Keratinocyte (primary cell): ENCODE measurements around the gene PTP4A2. TPM values are rescaled to one million over a fixed set of nuclear protein-coding genes. Genes with fewer than 3 reads are reported as not detected.

ENCODE experiments used
- DNase-seq: peaks from one replicate; pipeline ENCODE4 v3.0.0-alpha.2; 2011; ENCODE audit warnings: low read depth, missing footprints, low spot score
- FAIRE-seq: peaks from 2 replicates; lab custom pipeline; 2011; peaks lifted over from hg19 to GRCh38; lab: Jason Lieb, UNC
- H2AFZ ChIP-seq: 2 replicates; pipeline ENCODE4 v1.6.0; 2012; ENCODE audit warnings: low read length, control low read depth, inconsistent platforms; ENCODE audit not compliant: control insufficient read depth
- H3K27ac ChIP-seq: 2 replicates; pipeline ENCODE4 v1.5.1; 2011; ENCODE audit warnings: low read length; ENCODE audit not compliant: control insufficient read depth, insufficient read depth
- H3K27me3 ChIP-seq: 3 replicates; pipeline ENCODE4 v1.6.0; 2011; ENCODE audit warnings: low read length; ENCODE audit not compliant: control insufficient read depth, insufficient read depth; ENCODE audit errors: extremely low read depth
- H3K36me3 ChIP-seq, 2 experiments: 2 replicates in 1 of 2; 3 replicates in 1 of 2; pipeline ENCODE4 v1.5.1; 2011; ENCODE audit warnings: low read length in 2 of 2, mild to moderate bottlenecking in 1 of 2; ENCODE audit not compliant: control insufficient read depth in 2 of 2, insufficient read depth in 2 of 2; ENCODE audit errors: extremely low read depth in 1 of 2
- H3K4me1 ChIP-seq: 3 replicates; pipeline ENCODE4 v1.5.1; 2011; ENCODE audit warnings: low read length; ENCODE audit not compliant: control insufficient read depth, insufficient read depth; ENCODE audit errors: extremely low read depth
- H3K4me2 ChIP-seq: 3 replicates; pipeline ENCODE4 v1.6.0; 2011; ENCODE audit warnings: low read depth, low read length; ENCODE audit not compliant: control insufficient read depth, insufficient read depth; ENCODE audit errors: extremely low read depth
- H3K4me3 ChIP-seq, 3 experiments: fragments of 200-600 bp in 1 of 3; sonication (generic) in 1 of 3; 2 replicates in 2 of 3; 3 replicates in 1 of 3; pipeline ENCODE4 v1.5.1; 2011 to 2016; ENCODE audit warnings: low read length in 3 of 3, mild to moderate bottlenecking in 3 of 3, control low read depth in 2 of 3, inconsistent platforms in 1 of 3, low read depth in 1 of 3, mixed read lengths in 1 of 3, mixed run types in 1 of 3, moderate library complexity in 1 of 3; ENCODE audit not compliant: control insufficient read depth in 2 of 3, insufficient read depth in 2 of 3; ENCODE audit errors: extremely low read depth in 1 of 3
- H3K79me2 ChIP-seq: 2 replicates; pipeline ENCODE4 v1.6.0; 2012; ENCODE audit warnings: low read length; ENCODE audit not compliant: control insufficient read depth, insufficient read depth
- H3K9ac ChIP-seq: 3 replicates; pipeline ENCODE4 v1.6.0; 2011; ENCODE audit warnings: low read length; ENCODE audit not compliant: control insufficient read depth, insufficient read depth; ENCODE audit errors: extremely low read depth
- H3K9me1 ChIP-seq: 3 replicates; pipeline ENCODE4 v1.6.0; 2011; ENCODE audit warnings: low read length; ENCODE audit not compliant: control insufficient read depth, insufficient read depth; ENCODE audit errors: extremely low read depth
- H3K9me3 ChIP-seq: 2 replicates; pipeline ENCODE4 v1.5.1; 2012; ENCODE audit warnings: low read depth, low read length; ENCODE audit not compliant: control insufficient read depth
- H4K20me1 ChIP-seq: 3 replicates; pipeline ENCODE4 v1.6.0; 2011; ENCODE audit warnings: low read length; ENCODE audit not compliant: control insufficient read depth, insufficient read depth; ENCODE audit errors: extremely low read depth
- CTCF ChIP-seq, 3 experiments: IDR thresholded peaks in 1 of 3; conservative IDR thresholded peaks in 1 of 3; optimal IDR thresholded peaks in 1 of 3; 2 replicates in 2 of 3; 3 replicates in 1 of 3; pipeline versions ENCODE3 to v1.5.1; 2011; ENCODE audit warnings: low read length in 3 of 3, mild to moderate bottlenecking in 3 of 3, moderate library complexity in 2 of 3, control low read depth in 1 of 3, inconsistent platforms in 1 of 3; ENCODE audit not compliant: insufficient read depth in 2 of 3; ENCODE audit errors: extremely low read depth in 1 of 3
- EZH2 ChIP-seq: IDR thresholded peaks from one replicate; pipeline ENCODE4 v1.6.1; 2012; ENCODE audit warnings: inconsistent platforms, mild to moderate bottlenecking, low read length, moderate library complexity
- dilution Hi-C: fragments of 300-500 bp; cut with MboI; formaldehyde crosslinking; loops from one replicate; pipeline ENCODE4 v1.7.0; 2020; ENCODE audit warnings: low sequenced_read_pairs; ENCODE audit not compliant: extremely low pct_ligation_motif_present
- polyA plus RNA-seq, 5 experiments: library from polyadenylated mRNA; depleted of rRNA in 3 of 5; stranded (reverse) in 3 of 5; stranded (forward) in 1 of 5; unstranded in 1 of 5; fragments of >200 nt; gene quantifications; 1 replicate in 1 of 5; 2 replicates in 3 of 5; 3 replicates in 1 of 5; pipeline versions ENCODE4 v1.2.1 to v1.2.3, GENCODE V29; 2011 to 2012; ENCODE audit warnings: missing spikeins in 2 of 5, low read depth in 1 of 5, low replicate concordance in 1 of 5

The PTP4A2 gene
- polyA plus RNA-seq, 1 donor (not counting 4 experiments of a cell fraction or from before 2014, with no cell fraction given), result 368 TPM

DNA sequence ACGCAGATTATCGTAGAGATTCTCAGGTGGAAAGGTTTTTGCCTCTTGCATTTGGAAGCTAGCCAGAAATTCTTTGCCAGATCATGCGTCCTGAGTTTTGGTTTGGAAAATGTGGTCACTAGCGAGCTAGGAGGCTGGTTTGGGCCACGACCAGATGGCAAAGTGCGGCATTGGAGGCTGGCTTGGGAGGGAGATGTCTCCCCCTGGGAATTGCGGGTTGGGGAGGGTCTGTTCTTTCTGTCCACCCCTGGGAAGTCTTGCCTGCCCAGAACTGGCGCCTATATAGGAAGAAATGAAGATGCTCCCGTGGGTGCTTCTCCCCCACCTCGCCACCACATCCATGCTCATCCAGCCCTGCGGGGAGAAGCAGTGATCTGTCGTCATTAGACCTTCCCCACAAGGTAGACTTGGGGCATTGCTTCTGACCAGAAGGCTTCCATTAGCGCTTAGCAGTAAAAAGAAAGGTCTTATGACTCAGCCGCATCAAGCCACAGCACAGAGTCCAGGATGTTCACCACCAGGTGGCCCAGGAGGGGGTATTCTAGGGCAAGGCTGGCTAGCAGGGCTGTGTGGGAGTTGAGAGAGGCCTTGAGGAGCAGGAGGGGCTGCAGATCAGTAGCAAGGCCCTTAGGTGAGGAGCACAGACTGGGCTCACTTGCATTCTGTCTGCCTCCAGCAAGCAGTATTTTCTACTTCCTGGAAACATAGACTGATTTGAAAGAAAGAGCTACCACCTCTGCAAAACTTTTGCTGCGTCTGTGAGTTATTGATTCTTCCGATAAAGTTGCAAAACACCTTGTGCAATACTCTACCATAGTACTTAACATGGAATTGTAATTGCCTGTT lies 1.5 kb upstream of the PTP4A2 start:
- dilution Hi-C loops, result no loop called here
- TF ChIP-seq CTCF (optimal IDR thresholded peaks at IDR 0.05 in 1 of 3, IDR thresholded peaks at IDR 0.05 in 1 of 3, conservative IDR thresholded peaks at IDR 0.05 in 1 of 3; ENCODE audit: extremely low read depth in 1 of 3, insufficient read depth in 2 of 3, low read length in 3 of 3) (peak; percentile 72 to 75 (median 74)), EZH2 (no peak)
- Histone ChIP-seq H3K4me2 (peak overlapping the region; percentile 18), H3K9me1 (no peaks in the 10 kb centered on the region), H3K36me3 (no peaks in the 10 kb centered on the region), H3K27ac (peak overlapping the region; percentile 40), H3K27me3 (no peaks in the 10 kb centered on the region), H2AFZ (no peak overlapping the region), H3K4me1 (peaks cover 41% of the 10 kb centered on the region), H3K9ac (no peak overlapping the region), H3K4me3 (no peak overlapping the region), H3K79me2 (peaks cover 29% of the 10 kb centered on the region), H3K9me3 (no peaks in the 10 kb centered on the region), H4K20me1 (no peaks in the 10 kb centered on the region)
- DNase-seq (peak; percentile 68), FAIRE-seq (peak; percentile 43)

- H4K20me1 ChIP-seq, result peaks cover 13% of the 10 kb centered on the region
- FAIRE-seq (no peak), DNase-seq (no peak)
- H3K79me2 ChIP-seq, result peaks cover 50% of the 10 kb centered on the region
- TF ChIP-seq EZH2, result no peak
- TF ChIP-seq CTCF (optimal IDR thresholded peaks at IDR 0.05 in 1 of 3, IDR thresholded peaks at IDR 0.05 in 1 of 3, conservative IDR thresholded peaks at IDR 0.05 in 1 of 3; ENCODE audit: extremely low read depth in 1 of 3, insufficient read depth in 2 of 3, low read length in 3 of 3), result no peak
- no peaks in the 10 kb centered on the region for H3K36me3 ChIP-seq
- H3K9ac ChIP-seq, result peak overlapping the region; percentile 97
- dilution Hi-C loops, result no loop called here
- peak overlapping the region; percentile 37 for H2AFZ ChIP-seq
- H3K4me2 ChIP-seq, result peak overlapping the region; percentile 94
- H3K4me1 ChIP-seq, result peaks cover 53% of the 10 kb centered on the region
- no peaks in the 10 kb centered on the region for H3K9me3 ChIP-seq
- H3K27ac ChIP-seq, result peak overlapping the region; percentile 96
- H3K4me3 ChIP-seq, result peak overlapping the region; percentile 74 to 89 (median 88)
- no peaks in the 10 kb centered on the region for H3K27me3 ChIP-seq
- H3K9me1 ChIP-seq, result no peaks in the 10 kb centered on the region
Measured at GRCh38 chr1:31937300-31938183, 626 bp downstream of the PTP4A2 start.
